T-helper 2 cell treated with Interferon-gamma antibody and Interleukin-4, amounts not matched to agents 100 ng/mL and 5 ng/mL, for 36 hours (primary cell): ENCODE measurements around the gene GZF1. TPM values are rescaled to one million over a fixed set of nuclear protein-coding genes. Genes with fewer than 3 reads are reported as not detected.
"Not testable (repeated sequence)": the region's sequence is repeated elsewhere in the genome, so short reads cannot be mapped to it uniquely, and the experiment has no call there.

ENCODE experiments used
- intact Hi-C: fragments of 100-400 bp; cut with micrococcal nuclease; formaldehyde crosslinking; loops from one replicate; pipeline ENCODE4 v1.15.1; 2023
- total RNA-seq: library from RNA; stranded (reverse); gene quantifications from 2 replicates; pipeline ENCODE4 v1.2.3, GENCODE V29; 2022

The GZF1 gene
- total RNA-seq, 1 donor from 2014 or later: 14.3 TPM

DNA sequence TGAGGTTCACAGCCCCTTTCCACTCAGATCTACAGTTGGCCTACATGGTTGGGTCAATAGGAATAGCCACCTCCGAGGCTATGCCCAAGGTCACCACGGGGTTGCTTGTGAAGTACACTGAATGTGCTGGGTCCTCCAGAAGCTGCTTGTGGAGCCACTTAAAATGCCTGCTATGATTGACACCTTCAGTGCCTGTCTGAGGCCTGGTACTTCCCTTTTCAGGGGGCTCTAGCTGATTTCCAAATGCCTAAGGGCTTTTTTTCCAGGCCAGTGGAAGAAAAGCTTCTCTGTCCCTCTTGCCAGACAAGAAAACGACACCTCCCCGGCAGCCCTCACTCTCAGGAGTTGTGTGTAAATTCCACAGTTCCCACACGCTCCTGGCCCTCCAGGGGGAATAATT is 17.6 kb upstream of the GZF1 start:
- intact Hi-C loops: loop anchor here (5.0 kb wide), 2 partner anchors 652 to 1002 kb away; no protein-coding TSS in a partner anchor

DNA sequence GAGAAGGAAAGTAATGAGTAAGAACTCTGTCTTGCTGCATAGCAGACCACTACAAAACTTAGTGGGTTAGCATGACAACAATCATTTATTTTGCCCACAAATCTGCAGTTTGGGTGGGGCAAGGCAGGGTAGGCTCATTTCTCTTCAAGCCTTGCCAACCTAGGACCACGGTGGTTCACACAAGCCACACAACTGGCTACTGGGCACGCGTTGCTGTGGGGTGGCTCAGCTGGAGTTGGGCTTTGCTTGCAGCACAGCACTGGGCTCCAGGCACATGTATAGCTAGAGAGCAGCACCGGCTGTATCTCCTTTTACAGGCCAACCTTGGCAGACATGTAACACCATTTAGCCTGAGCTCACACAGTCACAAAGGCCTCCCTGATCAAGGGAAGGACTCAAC is 16.0 kb upstream of the GZF1 start:
- intact Hi-C loops: no loop called here

DNA sequence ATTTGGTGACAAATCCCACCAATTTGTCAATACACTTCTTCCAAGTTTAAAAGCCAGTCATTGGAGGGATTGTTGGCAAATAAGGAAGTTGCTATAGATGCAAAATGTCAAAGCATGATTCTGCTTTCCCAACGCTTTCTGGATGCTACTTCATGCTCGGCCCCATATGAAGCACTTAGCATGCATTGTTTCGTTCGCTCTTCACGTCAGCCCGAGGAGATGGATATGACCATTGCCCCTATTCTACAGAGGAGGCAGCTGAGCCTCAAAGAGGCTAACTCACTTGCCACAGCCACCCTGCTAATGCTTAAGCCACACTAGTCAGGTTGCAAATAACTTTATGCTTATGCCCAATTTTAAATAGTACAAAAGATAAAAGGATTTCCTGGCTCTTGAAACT is 14.2 kb upstream of the GZF1 start:
- intact Hi-C loops: no loop called here

DNA sequence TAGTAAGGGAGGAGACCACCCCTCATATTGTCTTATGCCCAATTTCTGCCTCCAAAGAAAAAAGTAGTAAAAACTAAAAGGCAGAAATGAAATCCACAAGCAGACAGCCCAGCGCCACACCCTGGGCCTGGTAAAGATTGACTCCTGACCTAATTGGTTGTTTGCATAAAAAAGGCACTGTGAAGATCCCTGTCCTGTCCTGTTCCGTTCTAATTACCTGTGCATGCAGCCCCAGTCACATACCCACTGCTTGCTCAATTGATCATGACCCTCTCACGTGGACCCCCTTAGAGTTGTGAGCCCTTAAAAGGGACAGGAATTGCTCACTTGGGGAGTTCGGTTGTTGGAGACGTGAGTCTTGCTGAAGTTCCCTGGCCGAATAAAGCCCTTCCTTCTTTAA is 13.5 kb upstream of the GZF1 start:
- intact Hi-C loops: not testable (repeated sequence)

DNA sequence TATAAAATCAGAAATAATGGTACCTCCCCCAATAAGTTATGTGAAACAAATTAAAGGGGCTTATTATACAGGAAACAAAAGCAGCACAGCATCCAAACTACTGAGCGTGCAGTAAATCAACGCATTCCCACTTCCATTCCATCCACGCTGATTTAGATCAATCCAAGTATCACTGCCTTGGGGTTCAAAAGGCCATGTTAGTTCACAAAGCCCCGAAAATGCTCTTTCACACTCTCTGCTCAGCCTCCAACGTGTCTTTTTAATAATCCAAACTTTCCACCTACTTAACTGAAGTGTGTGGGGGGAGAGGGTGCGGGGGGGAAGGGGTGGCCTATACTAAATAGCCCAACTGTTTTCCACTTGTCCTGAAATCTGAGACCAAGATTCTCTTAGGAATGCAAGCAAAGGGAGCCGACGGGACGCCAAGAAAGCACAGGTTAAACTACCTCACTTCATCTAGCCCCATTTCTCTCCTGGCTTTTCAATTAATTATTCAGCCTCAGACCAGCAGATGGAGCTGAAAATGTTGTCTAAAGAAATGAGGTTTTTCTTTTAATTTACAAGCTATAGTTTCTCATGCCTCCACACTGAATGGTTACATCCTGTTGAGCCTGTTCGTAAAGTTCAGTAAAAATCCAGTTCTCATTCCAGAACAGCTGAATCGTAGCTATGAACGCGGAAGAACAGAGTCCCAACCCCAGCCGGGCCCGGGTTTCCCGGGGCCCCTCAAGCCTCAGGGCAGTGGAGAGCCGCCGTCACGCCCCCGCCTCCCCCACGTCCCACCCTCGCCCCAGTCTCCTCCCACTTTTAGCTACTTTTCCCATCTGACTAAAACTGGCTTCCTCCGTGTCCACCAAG is 12.4 kb upstream of the GZF1 start:
- intact Hi-C loops: loop anchor here (1.0 to 2.0 kb wide), 5 partner anchors 9 to 257 kb away; partner anchors contain the start of genes GZF1 and NAPB

DNA sequence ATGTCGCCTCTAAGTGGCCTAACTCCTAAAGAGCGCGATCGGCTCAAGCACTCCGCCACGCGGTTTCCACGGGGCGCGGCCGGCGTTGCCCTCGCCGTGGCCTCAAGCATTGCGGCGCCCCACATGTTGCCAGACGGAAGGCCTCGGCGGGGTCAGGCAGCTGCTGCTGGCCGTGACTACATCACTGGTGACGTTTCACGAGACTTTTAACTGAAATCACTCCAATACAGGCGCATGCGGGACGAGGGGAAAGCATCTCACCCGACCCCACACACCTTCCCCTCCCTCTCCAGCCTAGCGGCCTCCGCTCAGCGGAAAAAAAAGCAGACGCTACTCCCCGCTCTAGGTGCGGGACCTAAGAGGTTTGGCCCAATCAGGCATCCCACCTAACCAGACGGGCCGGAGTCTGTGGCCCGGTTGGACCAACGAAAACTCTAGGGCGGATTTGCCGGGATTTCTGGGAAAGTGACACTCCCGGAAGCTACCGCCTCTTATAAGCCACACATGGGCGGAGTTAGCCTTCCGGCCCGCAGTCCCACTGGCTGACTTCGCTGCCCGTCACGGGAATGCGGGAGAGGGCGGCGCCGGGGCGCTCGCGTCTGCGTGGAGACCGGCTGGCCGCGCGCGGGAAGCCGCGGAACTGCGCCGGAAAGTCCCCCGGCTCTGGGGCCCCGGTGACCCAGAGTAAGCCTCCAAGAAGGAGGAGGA is 11.6 kb upstream of the GZF1 start, which contains the start of gene NXT1:
Gene NXT1 (plus strand): TSS at position 596 of the 708 bp plus-strand sequence. CDS start 3,251 bp downstream, outside the sequence.
- intact Hi-C loops: loop anchor here (1.0 to 2.0 kb wide), 5 partner anchors 8 to 256 kb away; partner anchors contain the start of genes GZF1 and NAPB

DNA sequence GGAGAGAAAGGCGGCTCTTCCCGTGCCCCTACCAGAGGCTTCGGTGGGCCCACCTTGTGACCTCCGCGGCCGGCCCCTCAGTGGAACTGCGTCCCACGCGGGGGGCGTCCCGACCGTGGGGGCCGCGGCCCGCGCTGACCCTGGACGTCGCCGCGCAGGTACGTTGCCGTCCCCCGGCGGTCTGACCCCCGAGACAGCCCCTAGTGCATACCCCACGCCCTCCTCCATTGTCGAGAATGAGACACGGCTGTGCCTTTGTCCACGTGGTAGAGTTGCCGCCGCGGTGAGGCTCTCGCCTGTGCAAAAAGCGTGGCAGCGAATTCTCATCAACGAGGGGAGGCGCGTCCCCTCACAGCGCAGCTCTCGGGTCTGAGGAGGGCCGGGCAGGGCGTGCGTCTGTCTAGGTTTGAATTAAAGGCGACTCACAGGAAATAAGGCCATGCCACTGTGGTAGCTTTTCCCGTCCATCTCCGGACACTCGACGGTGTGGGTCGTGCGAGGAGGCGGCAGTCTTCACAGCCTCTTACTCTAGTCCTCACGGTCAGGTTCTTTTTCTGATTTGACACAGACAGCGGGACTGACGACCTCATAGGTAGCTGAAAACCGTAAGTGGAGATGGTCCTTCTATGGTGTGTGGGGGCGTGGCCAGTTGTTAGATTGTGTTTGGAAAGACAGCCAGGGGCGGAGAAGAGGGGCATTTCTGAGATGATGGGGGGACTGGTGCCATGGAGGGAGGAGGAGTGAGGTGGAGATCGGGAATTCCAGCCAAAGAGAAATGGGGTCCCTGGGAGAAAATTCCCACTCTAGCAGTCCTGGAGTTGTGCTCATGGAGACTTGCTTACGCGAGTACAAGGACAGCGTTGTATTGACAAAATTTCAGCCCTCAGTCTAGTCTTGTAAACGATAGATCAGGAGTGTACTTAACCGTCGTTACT is 10.8 kb upstream of the GZF1 start:
- intact Hi-C loops: loop anchor here (1.0 to 2.0 kb wide), 5 partner anchors 7 to 255 kb away; partner anchors contain the start of genes GZF1 and NAPB

DNA sequence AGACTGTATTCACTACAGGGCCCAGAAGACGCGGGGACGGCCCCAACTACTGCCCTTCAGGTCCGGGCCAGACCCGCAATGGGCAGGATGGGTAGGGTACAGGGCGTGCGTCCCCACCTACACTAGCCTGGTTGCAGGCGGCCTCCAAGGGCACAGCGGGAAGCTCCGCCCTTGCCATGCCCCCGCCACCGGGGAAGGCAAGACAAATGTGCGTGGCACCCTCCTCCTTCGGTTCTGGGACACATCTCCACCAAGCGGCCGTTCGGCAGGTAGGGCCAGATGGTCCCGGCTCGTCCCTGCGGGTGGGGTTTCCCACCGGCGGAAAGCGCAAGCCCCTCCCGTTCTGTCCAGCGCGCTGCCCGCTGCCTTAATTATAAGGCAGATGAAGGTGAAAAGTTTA is 5.8 kb upstream of the GZF1 start:
- intact Hi-C loops: no loop called here

DNA sequence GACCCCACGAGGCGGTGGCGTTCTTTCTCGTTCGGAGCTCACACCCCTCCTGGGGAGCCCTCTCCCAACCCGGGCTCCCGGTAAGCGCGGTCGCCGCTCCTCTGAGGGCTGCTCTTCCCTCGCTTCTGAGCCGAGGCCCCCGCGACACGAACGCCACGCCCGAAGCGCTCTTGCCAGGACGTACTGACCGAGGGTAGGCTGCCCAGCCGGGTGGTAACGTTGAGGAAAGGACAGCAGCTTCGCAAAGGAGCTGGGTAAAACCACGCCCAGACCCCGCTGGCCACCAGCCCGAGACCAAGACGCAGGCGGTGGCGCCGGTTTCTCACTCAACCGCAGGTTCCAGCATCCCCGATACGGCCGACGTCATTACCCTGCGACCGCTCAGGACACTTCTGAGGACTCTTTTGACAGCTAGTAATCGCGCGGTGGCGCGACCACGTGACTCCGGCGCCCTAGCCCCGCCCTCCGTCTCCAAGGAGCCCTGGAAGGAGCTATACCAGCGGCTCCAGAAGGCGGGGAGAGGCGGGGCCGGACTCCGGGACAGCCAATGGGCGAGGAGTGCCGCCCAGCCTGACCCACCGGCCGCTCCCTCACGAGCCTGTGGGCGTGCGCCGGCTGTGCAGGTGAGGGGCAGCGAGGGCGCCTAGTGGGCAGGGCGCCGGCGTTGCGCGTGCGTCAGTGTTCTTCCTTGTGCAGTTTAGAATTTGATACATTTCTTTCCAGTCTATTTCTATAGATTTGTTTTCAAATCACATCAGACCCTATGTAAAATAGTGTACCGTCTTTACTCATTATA is 4.0 kb upstream of the GZF1 start:
- intact Hi-C loops: loop anchor here (1.0 kb wide), 2 partner anchors 8 to 63 kb away; partner anchors contain the start of genes NAPB and NXT1

DNA sequence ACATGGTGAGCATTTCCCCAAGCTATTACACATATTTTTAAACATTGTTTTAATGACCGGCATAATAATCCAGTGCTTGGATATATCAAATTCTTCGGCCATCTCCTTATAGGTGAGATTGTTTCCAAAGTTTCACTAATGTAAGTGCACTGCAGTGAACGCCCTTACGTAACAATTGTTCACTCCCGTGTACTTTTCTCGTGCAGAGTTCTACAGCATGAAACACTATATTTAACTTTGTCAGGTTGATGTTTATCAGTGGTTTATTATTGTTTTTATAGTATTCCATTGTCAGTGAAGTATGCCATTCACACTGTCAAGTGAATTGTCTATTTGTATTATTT is 3.4 kb upstream of the GZF1 start:
- intact Hi-C loops: loop anchor here (1.0 kb wide), 2 partner anchors 8 to 63 kb away; partner anchors contain the start of genes NAPB and NXT1

DNA sequence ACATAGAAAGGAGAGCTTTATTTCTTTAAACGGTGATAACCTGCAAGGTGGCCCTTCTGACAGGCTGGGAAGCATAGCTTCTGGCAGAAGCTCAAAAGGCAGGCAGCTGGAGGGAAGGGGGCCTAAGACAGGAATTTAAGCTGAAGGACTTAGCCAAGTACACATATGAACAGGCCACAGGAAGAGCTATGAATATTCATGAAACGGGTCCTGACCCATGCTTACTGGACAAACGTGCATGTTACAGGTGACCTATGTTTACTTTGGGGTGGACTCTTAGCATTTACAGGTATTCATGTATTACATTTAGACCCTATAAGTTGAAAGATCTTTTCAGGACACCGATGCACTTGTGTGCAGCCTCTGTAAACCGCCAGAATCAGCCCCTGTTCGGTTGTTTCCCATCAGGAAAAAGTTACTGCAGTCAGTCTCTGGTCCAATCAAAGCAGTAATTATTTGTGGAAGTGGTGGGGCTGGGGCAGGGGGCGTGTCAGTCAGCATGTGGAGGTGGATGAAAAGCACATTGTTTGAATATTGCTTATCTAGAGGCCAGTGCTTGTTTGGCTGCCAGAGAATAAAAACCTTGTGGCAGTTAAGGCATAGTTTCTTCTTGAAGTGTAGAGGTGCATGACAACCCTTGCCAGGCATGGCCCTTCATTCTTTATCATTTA is 2.9 kb upstream of the GZF1 start:
- intact Hi-C loops: loop anchor here (1.0 kb wide), 2 partner anchors 9 to 62 kb away; partner anchors contain the start of genes NAPB and NXT1

DNA sequence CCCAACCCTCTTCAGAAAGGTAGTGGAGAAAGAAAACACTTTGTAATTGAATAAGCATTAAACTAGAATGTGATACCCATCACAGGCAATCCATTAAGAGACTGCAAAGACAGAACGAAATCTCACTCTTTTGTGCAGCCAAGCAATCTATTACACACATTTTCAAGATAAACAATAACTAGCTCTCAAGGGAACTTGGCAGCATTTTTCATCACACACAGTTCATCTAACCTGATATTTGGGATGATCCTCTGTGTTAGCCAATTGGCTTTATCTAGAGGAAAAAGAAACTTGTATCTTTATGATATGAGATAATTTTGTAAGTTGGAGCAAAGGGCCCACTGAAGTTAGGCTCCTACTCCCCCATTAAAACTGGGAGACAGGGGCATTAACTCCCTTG is 1.5 kb upstream of the GZF1 start:
- intact Hi-C loops: loop anchor here (5.0 kb wide), 1 partner anchor 1632 kb away; the partner anchor contains the start of gene APMAP

DNA sequence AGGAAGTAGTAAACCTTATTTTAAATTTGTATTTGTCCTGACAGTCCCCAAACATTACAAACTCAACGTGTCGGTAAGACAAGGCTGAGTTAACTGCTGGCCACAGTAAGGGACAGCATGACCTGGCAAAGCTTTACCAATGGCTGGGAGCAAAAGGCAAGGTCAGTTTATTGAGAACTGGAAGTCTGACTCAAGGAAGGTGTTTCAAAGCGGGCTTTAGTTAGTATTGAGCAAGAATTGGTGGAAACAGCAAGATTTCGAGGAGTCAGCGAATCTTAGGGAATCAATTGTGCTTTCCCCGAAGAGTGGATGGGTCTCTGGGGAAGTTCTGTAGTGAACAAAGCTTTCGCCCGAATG is 885 bp upstream of the GZF1 start:
- intact Hi-C loops: loop anchor here (5.0 kb wide), 1 partner anchor 1631 kb away; the partner anchor contains the start of gene APMAP

DNA sequence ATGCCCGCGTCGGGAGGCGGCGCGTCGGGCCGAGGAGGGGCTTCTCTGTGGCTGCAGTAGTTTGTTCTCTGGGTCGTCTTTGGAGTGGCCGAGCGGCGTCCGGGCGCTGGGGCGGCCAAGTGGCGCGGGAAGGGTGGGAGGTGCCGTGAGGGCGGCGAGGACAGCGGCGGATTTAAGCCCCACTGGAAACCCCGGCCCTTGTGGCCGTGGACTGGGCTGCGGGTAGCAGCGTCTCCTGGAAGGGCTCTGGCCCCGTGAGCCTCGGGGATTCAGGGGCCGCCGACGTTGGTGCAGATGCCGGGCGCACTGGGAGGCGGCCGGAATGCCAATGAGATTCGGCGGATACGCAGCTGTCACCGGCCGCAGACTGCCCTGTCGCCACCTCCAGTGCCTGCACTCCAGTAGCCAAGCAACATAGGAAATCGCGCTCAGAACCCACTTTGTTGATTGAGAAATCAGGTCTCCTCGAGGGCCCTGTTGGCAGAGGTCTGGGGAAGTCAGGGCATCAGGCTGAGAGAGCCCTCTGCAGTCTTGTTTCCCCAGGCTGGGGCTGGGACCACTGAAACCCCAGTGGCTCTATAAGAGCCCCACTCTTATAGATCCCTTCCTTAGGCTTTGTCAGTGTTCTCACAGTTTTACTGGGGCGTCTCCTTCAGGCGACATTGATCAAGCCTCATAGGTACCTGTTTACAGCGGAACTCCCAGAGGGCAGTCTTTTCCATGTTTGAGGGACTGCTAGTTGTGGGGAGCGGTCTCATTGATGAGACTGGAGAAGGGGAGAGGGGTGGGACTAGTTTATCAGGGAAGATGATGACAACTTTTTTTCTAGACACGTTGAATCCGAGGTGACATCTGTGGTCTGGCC is 642 bp downstream of the GZF1 start:
- intact Hi-C loops: loop anchor here (1.0 to 5.0 kb wide), 5 partner anchors 12 to 1630 kb away; partner anchors contain the start of genes APMAP, NAPB, NXT1 and THBD

DNA sequence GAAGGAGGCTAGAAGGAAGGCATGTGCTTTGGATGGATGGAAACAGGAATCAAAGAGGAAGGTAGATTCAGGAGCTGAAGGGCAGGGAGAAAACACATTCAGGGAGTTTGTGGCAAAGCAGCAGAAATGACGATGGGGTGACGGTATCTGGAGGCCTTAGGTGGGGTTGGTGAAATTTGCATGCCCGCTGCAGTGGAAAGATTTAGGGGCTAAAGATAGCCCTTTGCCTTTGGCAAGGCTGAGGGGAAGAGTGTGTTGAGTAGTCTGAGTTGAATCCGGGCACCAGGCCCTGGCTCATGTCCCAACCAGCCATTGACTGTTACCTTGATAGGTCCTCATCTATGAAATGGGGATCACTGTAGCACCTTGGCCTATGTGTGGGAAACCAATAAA is 1.3 kb downstream of the GZF1 start:
- intact Hi-C loops: loop anchor here (5.0 kb wide), 1 partner anchor 1629 kb away; the partner anchor contains the start of gene APMAP

DNA sequence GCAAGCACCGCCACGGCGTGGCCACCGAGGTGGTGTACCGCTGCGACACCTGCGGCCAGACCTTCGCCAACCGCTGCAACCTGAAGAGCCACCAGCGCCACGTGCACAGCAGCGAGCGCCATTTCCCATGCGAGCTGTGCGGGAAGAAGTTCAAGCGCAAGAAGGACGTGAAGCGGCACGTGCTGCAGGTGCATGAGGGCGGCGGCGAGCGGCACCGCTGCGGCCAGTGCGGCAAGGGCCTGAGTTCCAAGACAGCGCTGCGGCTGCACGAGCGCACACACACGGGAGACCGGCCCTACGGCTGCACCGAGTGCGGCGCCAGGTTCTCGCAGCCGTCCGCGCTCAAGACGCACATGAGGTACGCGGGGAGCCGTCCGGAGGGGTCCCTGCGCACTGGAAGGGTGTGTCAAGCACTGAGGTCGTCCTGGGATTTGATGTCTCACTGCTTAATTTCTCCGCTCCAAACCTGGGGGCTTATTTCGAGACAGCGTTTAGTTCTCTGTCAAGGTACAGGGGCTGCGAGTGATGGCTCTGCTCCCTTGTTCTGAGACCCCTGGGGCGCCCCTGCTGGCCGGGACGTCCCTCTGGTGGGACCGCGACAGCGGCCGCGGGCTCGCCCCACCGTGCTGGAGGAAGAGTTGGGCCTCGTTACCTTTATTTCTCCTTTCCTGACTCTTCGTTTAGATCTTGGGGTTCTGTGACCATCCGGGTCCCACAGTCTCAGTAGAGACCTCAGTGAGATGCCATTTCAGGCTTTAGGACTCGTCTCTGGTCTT is 3.6 kb downstream of the GZF1 start:
- intact Hi-C loops: no loop called here

DNA sequence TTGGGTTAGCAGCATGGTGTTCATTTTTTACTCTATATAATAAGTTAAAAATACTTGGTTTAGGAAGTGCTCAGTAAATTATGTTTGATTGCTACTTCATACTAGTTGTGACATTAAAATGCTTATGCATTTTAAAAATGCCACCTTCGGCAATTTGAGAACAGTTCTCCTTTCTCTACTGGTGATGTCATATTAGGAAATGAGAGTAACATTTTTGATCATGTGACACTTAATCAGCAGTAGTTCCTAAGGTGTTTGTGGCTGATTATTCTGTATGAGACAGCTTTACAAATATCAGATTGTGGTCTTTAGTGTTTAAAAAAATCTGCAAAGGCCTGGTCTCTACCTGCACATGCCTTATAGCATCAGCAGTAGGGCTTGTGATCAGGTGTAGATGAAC is 4.4 kb downstream of the GZF1 start:
- intact Hi-C loops: no loop called here

DNA sequence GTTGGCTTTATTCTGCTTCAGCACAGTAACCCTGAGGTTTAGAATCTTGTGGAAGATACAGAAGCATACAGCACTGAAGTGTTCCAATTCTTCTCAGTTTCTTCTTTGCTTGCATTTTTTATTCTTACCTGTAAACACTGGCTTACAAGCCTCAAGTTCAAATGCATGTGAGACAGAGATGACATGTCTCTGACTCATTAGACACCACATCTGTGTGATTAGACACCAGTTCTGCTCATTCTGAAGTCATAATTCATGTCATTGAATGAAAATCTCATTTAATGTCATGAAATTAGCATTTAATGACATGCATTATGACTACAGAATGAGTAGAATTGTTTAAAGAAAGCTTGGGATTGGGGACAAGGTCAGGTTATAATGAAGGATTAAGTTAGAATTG is 5.8 kb downstream of the GZF1 start:
- intact Hi-C loops: no loop called here
